A673 (cell line): Measurements from ENCODE around the gene ZDHHC8. TPM values are rescaled to one million over a fixed set of nuclear protein-coding genes. Genes with fewer than 3 reads are reported as not detected.

Source experiments
- BruUV-seq: library from RNA; stranded (reverse); fragments of 400-500 nt; replicated peaks from 2 replicates; lab custom pipeline; 2021; lab: Mats Ljungman, UMichigan
- CTCF ChIA-PET: fragments of 300-600 bp; sonication (Branson Sonifier 250); formaldehyde crosslinking; loops from one replicate; lab custom pipeline; 2022; ENCODE audit warnings: antibody characterized with exemption; lab: Charles Lee
- POLR2A ChIA-PET: fragments of 300-600 bp; sonication (Branson Sonifier 250); formaldehyde crosslinking; loops from one replicate; lab custom pipeline; 2022; ENCODE audit warnings: antibody characterized with exemption; ENCODE audit not compliant: low non-redundant PET; lab: Charles Lee
- DNase-seq: peaks from one replicate; pipeline ENCODE4 v3.0.0-alpha.2; 2015; ENCODE audit warnings: low spot score
- H3K27ac ChIP-seq: fragments of 200-600 bp; sonication (generic); 2 replicates; pipeline ENCODE4 v1.5.1; 2016; ENCODE audit warnings: mixed run types, low read depth, mild to moderate bottlenecking, mixed read lengths, antibody characterized with exemption, low read length; ENCODE audit not compliant: poor library complexity, severe bottlenecking
- H3K27me3 ChIP-seq: fragments of 200-600 bp; sonication (generic); replicated peaks from 2 replicates; pipeline ENCODE4 v1.6.1; 2017; ENCODE audit warnings: mixed run types, low read depth, mild to moderate bottlenecking, mixed read lengths, antibody characterized with exemption, low read length; ENCODE audit not compliant: insufficient read depth, poor library complexity
- H3K36me3 ChIP-seq: fragments of 200-600 bp; sonication (generic); 2 replicates; pipeline ENCODE4 v1.6.1; 2016; ENCODE audit warnings: mixed run types, mild to moderate bottlenecking, mixed read lengths, antibody characterized with exemption, low read length; ENCODE audit not compliant: insufficient read depth, poor library complexity, severe bottlenecking
- H3K4me1 ChIP-seq: fragments of 200-600 bp; sonication (generic); 2 replicates; pipeline ENCODE4 v1.6.1; 2017; ENCODE audit warnings: mixed run types, mild to moderate bottlenecking, mixed read lengths, antibody characterized with exemption, low read length; ENCODE audit not compliant: insufficient read depth, poor library complexity, severe bottlenecking
- H3K4me3 ChIP-seq: fragments of 200-600 bp; sonication (generic); 2 replicates; pipeline ENCODE4 v1.5.1; 2016; ENCODE audit warnings: low read depth, mixed run types, mild to moderate bottlenecking, mixed read lengths, low read length; ENCODE audit not compliant: poor library complexity, severe bottlenecking
- H3K9me3 ChIP-seq: fragments of 200-600 bp; sonication (generic); 2 replicates; pipeline ENCODE4 v1.6.1; 2016; ENCODE audit warnings: mixed run types, low read depth, mild to moderate bottlenecking, mixed read lengths, antibody characterized with exemption, low read length; ENCODE audit not compliant: poor library complexity, severe bottlenecking
- EZH2 ChIP-seq: fragments of 200-600 bp; sonication (generic); IDR thresholded peaks from 2 replicates; pipeline ENCODE4 v1.6.1; 2017; ENCODE audit warnings: borderline replicate concordance, low read depth, mild to moderate bottlenecking, mixed read lengths, antibody characterized with exemption, low read length; ENCODE audit not compliant: poor library complexity, severe bottlenecking
- intact Hi-C: fragments of 100-400 bp; cut with micrococcal nuclease; formaldehyde crosslinking; loops from one replicate; pipeline ENCODE4 v1.10.0; 2022; ENCODE audit not compliant: unreplicated experiment
- total RNA-seq: library from RNA; stranded (reverse); gene quantifications from 2 replicates; pipeline ENCODE4 v1.2.3, GENCODE V29; 2021
- TF ChIP-seq, protein P1 (sequence below): fragments of 300-800, 200-600 bp; sonication (generic); conservative IDR thresholded peaks from 2 replicates; pipeline ENCODE4 v1.5.1; 2017; ENCODE audit warnings: low read depth, mild to moderate bottlenecking, antibody characterized with exemption, low read length, moderate library complexity, mixed read lengths

Gene ZDHHC8
- total RNA-seq, 1 experiment from 2014 or later: 58.8 TPM

DNA sequence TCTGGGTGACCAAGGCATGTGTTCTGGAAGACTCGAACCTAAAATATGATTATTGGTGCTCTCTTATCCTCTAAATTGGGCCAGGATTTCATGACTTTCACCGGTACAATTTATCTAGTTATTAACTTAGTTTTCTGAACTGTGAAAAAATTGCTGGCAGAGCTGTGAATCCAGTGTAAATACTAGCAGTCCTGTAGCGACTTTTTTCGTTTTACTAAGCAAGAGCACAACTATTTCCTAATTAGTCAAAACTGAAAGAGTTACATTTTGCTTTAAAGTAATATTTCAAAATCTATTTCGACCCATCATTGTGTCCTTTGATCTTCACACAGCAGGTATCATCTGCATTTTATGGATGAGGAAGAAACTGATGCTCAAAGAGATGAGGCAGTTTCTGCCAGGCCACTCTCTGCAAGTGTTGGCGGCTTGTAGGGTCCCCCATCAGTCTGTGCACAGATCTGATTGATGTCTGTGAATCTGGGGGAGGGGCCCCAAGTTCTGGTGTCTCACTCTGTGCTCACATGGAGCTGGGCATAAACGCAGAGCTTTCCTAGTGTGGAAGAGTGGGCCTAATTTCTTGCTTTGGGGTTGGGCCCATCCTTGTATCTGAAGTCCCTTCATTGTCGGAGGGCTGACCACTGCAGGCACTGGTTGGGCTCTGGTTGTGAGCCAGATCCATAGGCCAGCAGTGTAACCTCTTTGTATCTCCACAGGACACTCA, 13.1 kb upstream of the ZDHHC8 start:
- Histone ChIP-seq H3K27me3 (no peaks in the 10 kb centered on the region), H3K9me3 (no peaks in the 10 kb centered on the region), H3K4me3 (peak overlapping the region; percentile 95), H3K27ac (peak overlapping the region; percentile 95), H3K36me3 (peaks cover 69% of the 10 kb centered on the region), H3K4me1 (peaks cover 19% of the 10 kb centered on the region)
- TF ChIP-seq, protein P1, sequence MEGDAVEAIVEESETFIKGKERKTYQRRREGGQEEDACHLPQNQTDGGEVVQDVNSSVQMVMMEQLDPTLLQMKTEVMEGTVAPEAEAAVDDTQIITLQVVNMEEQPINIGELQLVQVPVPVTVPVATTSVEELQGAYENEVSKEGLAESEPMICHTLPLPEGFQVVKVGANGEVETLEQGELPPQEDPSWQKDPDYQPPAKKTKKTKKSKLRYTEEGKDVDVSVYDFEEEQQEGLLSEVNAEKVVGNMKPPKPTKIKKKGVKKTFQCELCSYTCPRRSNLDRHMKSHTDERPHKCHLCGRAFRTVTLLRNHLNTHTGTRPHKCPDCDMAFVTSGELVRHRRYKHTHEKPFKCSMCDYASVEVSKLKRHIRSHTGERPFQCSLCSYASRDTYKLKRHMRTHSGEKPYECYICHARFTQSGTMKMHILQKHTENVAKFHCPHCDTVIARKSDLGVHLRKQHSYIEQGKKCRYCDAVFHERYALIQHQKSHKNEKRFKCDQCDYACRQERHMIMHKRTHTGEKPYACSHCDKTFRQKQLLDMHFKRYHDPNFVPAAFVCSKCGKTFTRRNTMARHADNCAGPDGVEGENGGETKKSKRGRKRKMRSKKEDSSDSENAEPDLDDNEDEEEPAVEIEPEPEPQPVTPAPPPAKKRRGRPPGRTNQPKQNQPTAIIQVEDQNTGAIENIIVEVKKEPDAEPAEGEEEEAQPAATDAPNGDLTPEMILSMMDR: no peak
- no peak for TF ChIP-seq EZH2
- TSS peak; percentile 67 for BruUV-seq
- DNase-seq: peak; percentile 39
- ChIA-PET CTCF (no interaction called here), POLR2A (no interaction called here)
- intact Hi-C loops: no loop called here

DNA sequence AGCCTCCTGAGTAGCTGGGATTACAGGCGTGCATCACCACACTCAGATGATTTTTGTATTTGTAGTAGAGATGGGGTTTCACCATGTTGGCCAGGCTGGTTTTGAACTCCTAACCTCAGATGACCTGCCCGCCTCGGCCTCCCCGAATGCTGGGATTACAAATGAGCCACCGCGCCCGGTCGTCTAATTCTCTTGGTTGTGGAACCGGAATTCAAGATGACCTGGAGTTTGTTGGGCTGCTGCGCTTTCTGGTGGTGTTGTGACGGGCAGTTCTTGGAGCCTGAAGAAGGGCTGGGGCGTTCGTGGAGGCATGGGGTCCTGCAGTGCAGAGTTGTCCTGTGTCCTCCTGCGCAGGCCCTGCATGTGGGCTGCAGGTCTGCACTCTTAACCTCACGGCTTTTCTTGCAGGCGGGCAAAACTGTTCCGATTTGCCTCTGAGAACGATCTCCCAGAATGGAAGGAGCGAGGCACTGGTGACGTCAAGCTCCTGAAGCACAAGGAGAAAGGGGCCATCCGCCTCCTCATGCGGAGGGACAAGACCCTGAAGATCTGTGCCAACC, 9.7 kb upstream of the ZDHHC8 start:
- peaks cover 11% of the 10 kb centered on the region for H3K4me1 ChIP-seq
- ChIA-PET CTCF (no interaction called here), POLR2A (no interaction called here)
- TF ChIP-seq EZH2: no peak
- H3K4me3 ChIP-seq: no peak overlapping the region
- no peak overlapping the region for H3K27ac ChIP-seq
- no peaks in the 10 kb centered on the region for H3K9me3 ChIP-seq
- intact Hi-C loops: no loop called here
- H3K27me3 ChIP-seq: no peaks in the 10 kb centered on the region
- H3K36me3 ChIP-seq: peaks cover 83% of the 10 kb centered on the region
- no TSS peak for BruUV-seq
- no peak for DNase-seq

DNA sequence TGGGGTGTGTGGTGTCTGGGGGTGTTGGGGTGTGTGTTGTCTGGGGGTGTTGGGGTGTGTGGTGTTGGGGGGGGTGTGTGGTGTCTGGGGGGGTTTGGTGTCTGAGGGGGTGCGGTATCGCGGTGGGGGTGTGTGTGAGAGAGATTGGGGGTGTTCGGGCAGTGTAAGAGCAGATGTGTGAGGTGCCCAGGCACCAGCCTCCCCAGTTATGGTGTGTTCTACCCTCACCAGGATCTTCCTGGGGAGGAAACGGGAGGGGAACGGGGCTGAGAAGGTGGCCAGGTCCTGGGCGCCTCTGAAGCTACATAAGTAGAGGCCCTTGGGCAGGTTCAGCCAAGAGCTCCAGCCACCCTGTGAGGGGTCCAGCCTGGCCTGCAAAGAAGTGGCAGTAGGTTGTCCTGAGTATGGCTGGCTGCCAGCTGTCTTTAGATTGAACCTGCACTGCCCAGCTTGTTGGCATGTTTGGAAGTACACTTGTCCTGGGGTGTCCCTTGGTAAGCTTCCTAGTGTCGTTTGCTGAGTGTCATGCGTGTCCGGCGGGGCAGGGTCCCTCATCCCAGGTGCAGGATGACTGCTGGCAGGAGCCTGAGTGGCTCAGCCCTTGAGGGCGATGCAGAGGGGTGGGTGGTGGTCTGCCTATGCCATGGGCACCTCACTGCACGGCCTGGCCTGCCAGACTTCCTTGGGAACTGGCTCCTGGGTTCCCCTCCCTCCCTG, 8.1 kb upstream of the ZDHHC8 start:
- ChIA-PET POLR2A (no interaction called here), CTCF (no interaction called here)
- Histone ChIP-seq H3K27ac (no peak overlapping the region), H3K9me3 (no peaks in the 10 kb centered on the region), H3K4me3 (no peak overlapping the region), H3K4me1 (peaks cover 8% of the 10 kb centered on the region), H3K36me3 (peaks cover 91% of the 10 kb centered on the region), H3K27me3 (no peaks in the 10 kb centered on the region)
- intact Hi-C loops: no loop called here
- BruUV-seq: no TSS peak
- no peak for TF ChIP-seq EZH2
- TF ChIP-seq, protein P1: no peak
- no peak for DNase-seq
